HG03280 (cell line): Measurements from ENCODE around the gene PTPRN2.
"Not testable (repeated sequence)": the region's sequence is repeated elsewhere in the genome, so short reads cannot be mapped to it uniquely, and the experiment has no call there.

Experiments used
- ATAC-seq: cut with Tn5 transposase; IDR thresholded peaks from one replicate; pipeline ENCODE4 v1.9.1; 2021; ENCODE audit warnings: mild to moderate bottlenecking, moderate library complexity; ENCODE audit not compliant: unreplicated experiment

Gene PTPRN2

GRCh38 chr7:157786375-157787274, 801.0 kb downstream of the PTPRN2 start:
- ATAC-seq, result no peak

- no peak for ATAC-seq
Measured at GRCh38 chr7:157785486-157786186, 802.0 kb downstream of the PTPRN2 start.

- ATAC-seq, result no peak
Measured at GRCh38 chr7:157784979-157785441, 802.6 kb downstream of the PTPRN2 start.

GRCh38 chr7:157784041-157784835, 803.4 kb downstream of the PTPRN2 start:
- no peak for ATAC-seq

- no peak for ATAC-seq
Measured at GRCh38 chr7:157782041-157782440, 805.6 kb downstream of the PTPRN2 start.

DNA sequence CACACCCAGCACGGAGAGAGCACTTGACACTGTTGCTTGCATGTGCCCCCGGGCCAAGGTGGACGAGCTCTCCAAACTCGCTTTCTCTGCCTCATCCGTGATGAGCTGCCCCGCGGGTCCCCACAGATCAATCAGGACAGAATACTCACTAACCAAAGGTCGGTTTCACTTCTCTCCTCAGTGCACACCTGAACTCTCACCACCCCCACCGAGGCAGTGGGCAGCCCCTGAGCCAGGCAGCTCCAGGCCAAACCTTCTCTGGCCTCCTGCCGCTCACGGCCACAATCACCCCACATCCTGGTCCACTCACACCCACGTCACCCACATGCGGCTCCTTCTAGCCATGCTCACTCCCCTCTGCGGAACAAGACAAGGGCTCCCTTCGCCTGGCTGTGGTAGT, 806.9 kb downstream of the PTPRN2 start:
- ATAC-seq, result no peak

DNA sequence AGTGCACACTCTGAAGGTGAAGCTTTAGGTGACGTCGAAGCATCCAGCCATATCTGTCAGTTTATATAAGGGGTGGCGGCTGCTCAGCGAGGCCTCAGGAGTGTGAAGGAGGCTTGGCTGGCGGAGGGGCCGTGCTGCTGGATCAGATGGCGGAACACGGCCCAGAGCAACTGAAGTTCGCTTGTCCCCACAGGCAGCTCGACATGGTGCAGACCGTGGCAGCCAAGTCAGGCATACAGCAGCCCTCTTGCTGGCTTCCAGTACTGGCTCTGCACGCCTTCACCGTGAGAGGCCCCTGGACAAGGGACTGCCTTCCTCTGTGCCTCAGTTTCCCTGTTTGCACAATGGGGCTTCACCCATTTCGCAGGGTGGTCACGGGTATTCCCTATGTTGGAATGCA, 807.3 kb downstream of the PTPRN2 start:
- no peak for ATAC-seq

DNA sequence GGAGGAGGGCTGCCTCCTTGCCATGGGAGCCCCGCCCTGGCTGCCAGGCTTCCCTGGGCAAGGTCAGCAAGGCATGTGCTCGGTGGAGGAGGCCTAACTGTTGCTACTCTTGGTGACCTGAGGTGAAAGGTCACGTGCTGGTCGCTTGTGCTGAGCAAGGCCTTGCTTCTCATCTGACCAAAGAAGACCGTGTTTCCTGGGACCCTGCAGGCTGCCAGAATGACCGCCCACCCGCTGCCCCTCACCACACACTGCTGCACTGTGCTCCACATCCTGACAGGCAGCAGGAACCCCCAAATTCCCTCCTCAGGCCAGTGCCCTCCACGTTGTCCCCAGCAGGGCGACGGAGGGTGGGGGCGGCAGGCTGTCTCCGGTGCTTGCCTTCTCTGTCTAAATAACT, 808.4 kb downstream of the PTPRN2 start:
- no peak for ATAC-seq

DNA sequence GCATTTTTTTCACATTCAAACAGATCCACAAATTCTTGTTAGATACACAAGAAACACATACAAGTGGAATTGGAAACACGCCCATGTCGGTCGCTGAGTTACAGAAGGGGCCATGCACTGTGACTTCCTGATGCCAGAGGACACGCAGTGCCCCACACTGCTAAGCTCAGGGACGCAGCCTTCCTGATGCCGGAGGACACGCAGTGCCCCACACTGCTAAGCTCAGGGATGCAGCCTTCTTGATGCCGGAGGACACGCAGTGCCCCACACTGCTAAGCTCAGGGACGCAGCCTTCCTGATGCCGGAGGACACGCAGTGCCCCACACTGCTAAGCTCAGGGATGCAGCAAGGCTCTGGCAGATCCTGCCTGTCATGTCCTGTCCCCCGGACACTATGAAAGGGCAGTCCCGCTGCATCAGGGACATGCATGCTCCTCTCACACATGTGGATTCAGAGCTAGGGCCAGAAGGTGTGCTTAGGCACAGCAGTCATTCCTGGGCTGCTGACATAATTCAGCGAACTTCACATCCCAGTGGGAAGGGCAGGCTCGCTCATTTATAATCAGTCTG, 810.3 kb downstream of the PTPRN2 start:
- ATAC-seq, result not testable (repeated sequence)

DNA sequence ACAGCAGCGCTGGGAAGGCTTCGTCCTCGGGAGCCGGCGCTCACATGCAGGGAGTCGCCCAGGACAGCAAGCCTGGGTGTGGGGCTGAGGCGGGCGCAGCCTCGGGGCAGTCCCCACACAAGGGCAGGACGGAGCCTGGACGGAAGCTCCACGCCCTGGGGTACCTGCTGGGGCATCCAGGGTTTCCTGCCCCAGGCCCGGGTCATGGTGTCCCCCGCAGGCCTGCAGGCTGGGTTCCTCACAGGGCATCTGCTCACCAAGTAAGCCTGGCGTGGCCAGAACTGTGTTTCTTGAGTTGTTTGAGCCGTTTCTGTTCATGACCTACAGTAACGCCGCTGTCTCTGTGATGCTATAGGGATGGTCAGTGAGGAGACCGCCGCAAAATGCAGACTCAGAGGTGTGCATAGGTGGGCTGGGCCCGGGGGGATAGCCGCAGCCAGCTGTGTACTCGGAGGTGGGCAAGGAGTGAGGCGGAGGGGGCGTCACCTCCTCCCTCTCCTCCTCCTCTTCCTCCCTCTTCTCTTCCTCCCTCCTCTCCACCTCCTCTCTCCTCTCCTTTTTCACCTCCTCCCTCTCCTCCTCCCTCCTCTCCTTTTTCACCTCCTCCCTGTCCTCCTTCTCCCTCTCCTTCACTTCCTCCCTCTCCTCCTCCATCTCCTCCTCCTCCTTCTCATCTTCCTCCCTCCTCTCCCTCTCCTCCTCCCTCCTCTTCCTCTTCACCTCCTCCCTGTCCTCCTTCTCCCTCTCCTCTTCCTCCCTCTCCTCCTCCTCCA, 811.9 kb downstream of the PTPRN2 start:
- no peak for ATAC-seq

DNA sequence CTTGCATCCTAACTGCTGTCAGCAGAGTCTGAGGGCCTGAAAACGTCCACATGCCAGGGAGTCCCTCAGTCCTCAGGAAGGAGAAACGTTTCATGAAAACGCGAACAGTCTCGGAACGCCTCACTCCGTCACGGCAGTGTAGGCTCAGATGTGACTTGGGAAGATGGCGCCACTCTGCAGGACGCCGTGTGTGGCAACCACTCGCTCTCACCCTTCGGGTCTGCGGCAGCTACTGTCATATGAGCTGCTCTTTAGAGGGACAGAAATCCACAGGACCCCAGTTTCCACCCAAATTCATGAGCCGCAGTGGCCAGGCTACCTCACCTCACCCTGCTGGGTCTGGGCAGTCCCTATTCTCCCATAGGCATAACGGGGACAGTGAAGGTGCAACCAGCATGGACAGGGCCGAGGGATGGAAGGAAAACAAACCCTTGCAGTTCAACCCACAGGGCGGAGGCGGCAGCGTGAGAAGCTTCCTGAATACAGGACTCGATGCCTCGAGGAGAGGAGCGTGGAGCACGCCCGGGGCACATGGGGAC, 812.5 kb downstream of the PTPRN2 start:
- ATAC-seq, result no peak

DNA sequence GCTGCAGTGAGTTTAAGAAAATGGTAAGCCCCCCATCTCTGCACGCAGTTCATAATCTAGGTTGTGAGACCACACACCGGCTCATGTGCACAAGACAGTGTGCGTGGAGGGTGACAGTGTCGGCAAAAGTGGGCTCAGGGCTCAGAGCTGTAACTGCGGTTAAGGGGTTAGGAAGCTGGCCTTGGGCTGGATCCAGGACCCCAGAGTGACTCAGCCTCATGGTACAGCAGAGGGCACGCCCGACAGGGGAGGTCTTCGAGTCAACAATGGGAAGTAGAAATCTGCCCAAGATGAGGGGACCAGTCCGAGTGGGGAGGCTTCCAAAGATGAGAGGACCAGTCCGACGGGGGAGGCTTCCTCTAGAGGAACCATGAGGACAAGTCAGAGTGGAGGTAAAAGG, 813.1 kb downstream of the PTPRN2 start:
- no peak for ATAC-seq

DNA sequence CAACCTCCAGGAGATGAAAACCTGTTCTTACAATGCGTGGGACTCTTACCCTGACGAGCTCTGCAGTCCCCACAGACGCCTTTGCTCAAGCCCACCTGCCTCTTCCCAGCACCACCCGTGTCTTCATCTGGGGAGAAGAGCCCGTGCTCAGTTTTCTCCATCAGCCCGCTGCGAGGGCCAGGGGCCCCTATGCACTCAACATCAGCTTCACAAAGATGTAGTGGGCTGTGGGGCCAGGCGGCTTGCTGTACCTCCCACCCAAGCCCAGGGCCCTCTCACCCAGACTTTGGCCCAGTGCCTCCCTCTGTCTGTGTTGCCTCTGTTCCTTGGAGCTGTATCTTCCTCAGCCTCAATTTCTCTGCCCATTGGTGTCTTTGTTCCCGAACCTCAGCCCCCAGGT, 814.3 kb downstream of the PTPRN2 start:
- no peak for ATAC-seq

DNA sequence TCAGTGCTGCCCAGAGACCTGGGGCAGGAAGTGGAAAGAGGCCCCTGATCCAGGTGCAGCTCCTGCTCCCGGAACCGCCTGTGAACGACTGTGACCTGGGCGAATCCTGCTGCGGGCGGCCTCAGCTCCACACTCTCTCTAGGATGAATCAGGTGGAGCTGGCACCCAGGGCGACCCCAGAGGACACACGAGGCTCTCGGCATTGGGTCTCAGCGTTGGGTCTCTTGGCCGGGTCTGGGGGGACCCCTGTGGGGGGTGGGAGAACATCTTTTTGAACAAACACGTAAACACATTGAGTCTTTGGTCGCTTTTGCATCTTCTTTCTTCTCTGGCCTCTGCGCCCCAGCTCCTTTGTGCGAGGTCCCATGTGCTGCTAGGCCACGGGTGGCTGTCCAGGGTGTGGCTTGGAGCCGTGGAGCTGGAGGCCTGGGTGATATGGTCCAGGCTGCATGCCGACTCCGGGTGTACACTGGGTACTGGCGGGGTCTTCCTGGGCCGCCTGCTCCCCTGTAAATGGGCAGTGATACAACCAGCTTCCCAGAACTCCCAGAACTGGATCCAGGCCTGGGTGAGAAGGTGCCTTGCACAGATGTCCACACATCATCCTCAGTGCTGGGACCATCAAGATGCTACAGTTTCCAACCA, 815.0 kb downstream of the PTPRN2 start:
- ATAC-seq, result no peak

DNA sequence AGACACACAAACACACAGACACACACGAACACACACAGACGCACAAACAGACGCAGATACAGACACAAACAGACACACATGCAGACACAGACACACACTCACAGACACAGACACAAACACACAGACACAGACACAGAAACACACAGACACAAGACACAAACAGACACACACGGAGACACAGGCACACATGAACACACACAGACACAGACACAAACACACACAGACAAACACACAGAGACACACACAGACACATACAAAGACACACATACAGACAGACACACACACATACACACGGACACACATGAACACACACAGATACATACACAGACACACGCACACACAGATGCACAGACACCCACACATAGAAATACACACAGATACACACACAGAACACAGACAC, 815.9 kb downstream of the PTPRN2 start:
- ATAC-seq, result no peak

DNA sequence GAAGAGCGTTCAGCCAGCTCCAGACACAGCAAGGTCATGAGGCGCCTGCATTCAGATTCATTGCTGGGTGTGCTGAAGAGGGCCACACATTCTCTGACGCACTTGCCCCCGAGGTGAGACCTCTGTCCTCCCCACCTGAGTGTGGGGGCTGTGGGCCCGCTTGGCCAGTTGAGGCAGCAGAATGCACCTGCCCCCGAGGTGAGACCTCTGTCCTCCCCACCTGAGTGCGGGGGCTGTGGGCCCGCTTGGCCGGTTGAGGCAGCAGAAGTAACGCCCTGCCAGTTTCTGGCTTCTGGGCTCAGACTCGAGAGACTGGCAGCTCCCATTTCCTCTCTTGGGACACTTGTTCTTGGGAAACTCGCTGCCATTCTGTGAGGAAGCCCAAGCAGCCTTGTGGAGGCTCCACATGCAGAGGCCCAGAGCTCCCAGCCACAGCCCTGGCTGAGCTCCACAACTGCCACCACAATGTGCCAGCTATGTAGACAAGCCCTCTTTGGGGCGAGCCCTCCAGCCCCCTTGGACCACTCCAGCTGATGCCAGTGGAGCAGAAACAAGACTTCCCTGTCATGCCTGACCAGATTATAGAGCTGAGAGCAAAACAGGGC, 816.8 kb downstream of the PTPRN2 start:
- ATAC-seq, result no peak

GRCh38 chr7:157769526-157770215, 818.0 kb downstream of the PTPRN2 start:
- ATAC-seq, result no peak

GRCh38 chr7:157769086-157769485, 818.5 kb downstream of the PTPRN2 start:
- no peak for ATAC-seq
